AG04450 (cell line): Measurements from ENCODE around the gene SAMD10. TPM values are rescaled to one million over a fixed set of nuclear protein-coding genes. Genes with fewer than 3 reads are reported as not detected.
"Not testable (repeated sequence)": the region's sequence is repeated elsewhere in the genome, so short reads cannot be mapped to it uniquely, and the experiment has no call there.

Source experiments
- CTCF ChIA-PET: fragments of 300-600, 350-600 bp; formaldehyde crosslinking; extraction: SDS; loops from one replicate; lab custom pipeline; 2022; ENCODE audit warnings: antibody characterized with exemption, inconsistent platforms; lab: Charles Lee
- POLR2A ChIA-PET: fragments of 350-600 bp; formaldehyde crosslinking; extraction: SDS; loops from one replicate; lab custom pipeline; 2021; ENCODE audit warnings: antibody characterized with exemption, inconsistent platforms; lab: Yijun Ruan, JAX
- DNase-seq: peaks from one replicate; pipeline ENCODE4 v3.0.0-alpha.2; 2011; ENCODE audit warnings: low read depth, low spot score
- H3K27ac ChIP-seq: one replicate; pipeline ENCODE4 v1.5.1; 2012; ENCODE audit warnings: low read depth, low read length, control low read depth
- H3K27me3 ChIP-seq: one replicate; pipeline ENCODE4 v1.6.0; 2012; ENCODE audit warnings: low read length; ENCODE audit not compliant: control insufficient read depth, insufficient read depth
- H3K4me3 ChIP-seq: 2 replicates; pipeline ENCODE4 v1.5.1; 2011; ENCODE audit warnings: mild to moderate bottlenecking, low read depth, low read length, control low read depth
- H3K9me3 ChIP-seq: 2 replicates; pipeline ENCODE4 v1.5.1; 2012; ENCODE audit warnings: low read length; ENCODE audit not compliant: control insufficient read depth, insufficient read depth
- CTCF ChIP-seq: IDR thresholded peaks from 2 replicates; pipeline ENCODE4 v1.5.1; 2011; ENCODE audit warnings: low read depth, low read length, control low read depth, inconsistent platforms
- polyA plus RNA-seq: library from polyadenylated mRNA; depleted of rRNA; stranded (reverse); fragments of >200 nt; gene quantifications from 2 replicates; pipeline ENCODE4 v1.2.3, GENCODE V29; 2011

SAMD10 gene
- polyA plus RNA-seq, 1 experiment, result 1.3 TPM

GRCh38 chr20:64015635-64016034, 36.2 kb upstream of the SAMD10 start:
- no peak for DNase-seq
- POLR2A ChIA-PET, result no interaction called here
- CTCF ChIA-PET, result no interaction called here

GRCh38 chr20:64012385-64013154, 33.1 kb upstream of the SAMD10 start:
- CTCF ChIA-PET, H3K27me3 ChIP-seq, POLR2A ChIA-PET, H3K27ac ChIP-seq, H3K4me3 ChIP-seq, DNase-seq, H3K9me3 ChIP-seq: not testable (repeated sequence)

More at GRCh38 chr20:64015635-64016034, 36.2 kb upstream of the SAMD10 start:
- TF ChIP-seq CTCF, result no peak
- no peaks in the 10 kb centered on the region for H3K27me3 ChIP-seq
- no peak overlapping the region for H3K4me3 ChIP-seq
- no peaks in the 10 kb centered on the region for H3K9me3 ChIP-seq
- H3K27ac ChIP-seq, result no peak overlapping the region

GRCh38 chr20:64011366-64011779, 31.9 kb upstream of the SAMD10 start:
- ChIA-PET CTCF (interaction anchor here (1.6 kb wide), 1 partner anchor 31 kb away, joined by 7 read pairs; the partner anchor contains the start of gene PRPF6), POLR2A (no interaction called here)
- DNase-seq, result no peak
- no peak for TF ChIP-seq CTCF
- Histone ChIP-seq H3K27ac (peak overlapping the region; percentile 61), H3K4me3 (no peak overlapping the region), H3K9me3 (peaks cover 10% of the 10 kb centered on the region), H3K27me3 (no peaks in the 10 kb centered on the region)

GRCh38 chr20:64010711-64011237, 31.3 kb upstream of the SAMD10 start:
- Histone ChIP-seq H3K4me3 (no peak overlapping the region), H3K27ac (peak overlapping the region; percentile 61), H3K27me3 (no peaks in the 10 kb centered on the region), H3K9me3 (peaks cover 10% of the 10 kb centered on the region)
- POLR2A ChIA-PET, result interaction anchor here (1.3 kb wide), 1 partner anchor 28 kb away, joined by 4 read pairs; no protein-coding TSS in a partner anchor
- CTCF ChIA-PET, result interaction anchor here (1.6 kb wide), 1 partner anchor 30 kb away, joined by 7 read pairs; the partner anchor contains the start of gene PRPF6
- peak; percentile 26 for DNase-seq
- TF ChIP-seq CTCF, result no peak

GRCh38 chr20:64009811-64010387, 30.5 kb upstream of the SAMD10 start:
- POLR2A ChIA-PET, result interaction anchor here (1.3 kb wide), 1 partner anchor 28 kb away, joined by 4 read pairs; no protein-coding TSS in a partner anchor
- Histone ChIP-seq H3K9me3 (peaks cover 10% of the 10 kb centered on the region), H3K27me3 (no peaks in the 10 kb centered on the region), H3K4me3 (no peak overlapping the region), H3K27ac (peak overlapping the region; percentile 31)
- DNase-seq, result no peak
- TF ChIP-seq CTCF, result no peak
- CTCF ChIA-PET, result interaction anchor here (1.6 kb wide), 1 partner anchor 29 kb away, joined by 7 read pairs; the partner anchor contains the start of gene PRPF6
